HG02840 (cell line): ENCODE measurements around the gene SETD2.

ENCODE experiments used
- ATAC-seq: cut with Tn5 transposase; IDR thresholded peaks from one replicate; pipeline ENCODE4 v1.9.1; 2021; ENCODE audit warnings: mild to moderate bottlenecking, moderate library complexity, moderate number of reproducible peaks; ENCODE audit not compliant: unreplicated experiment, low FRiP score

SETD2 gene

GRCh38 chr3:46970391-46971091 lies 193.4 kb downstream of the SETD2 start:
- ATAC-seq: no peak

GRCh38 chr3:46968783-46969428 lies 195.0 kb downstream of the SETD2 start:
- no peak for ATAC-seq

DNA sequence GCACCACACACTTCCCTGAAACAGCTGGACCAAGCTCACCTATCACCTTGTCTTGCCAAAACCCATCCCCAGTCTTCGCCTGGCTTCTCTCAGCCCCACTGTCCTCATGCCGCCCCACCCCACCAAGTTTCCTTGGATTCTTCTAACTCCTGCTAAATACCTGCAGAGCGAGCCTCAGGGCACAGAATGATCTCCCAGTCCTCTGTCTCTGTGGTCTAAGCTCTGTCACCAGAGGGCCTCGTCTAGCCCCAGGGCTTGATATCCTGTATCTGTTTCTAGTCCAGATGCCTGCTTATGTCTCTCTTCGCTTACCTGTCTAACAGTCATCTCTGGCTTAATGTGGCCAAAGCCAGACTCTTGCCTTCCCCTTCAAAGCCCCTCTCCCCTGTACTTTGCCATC lies 197.1 kb downstream of the SETD2 start:
- ATAC-seq: no peak
